PC-9 (cell line): Measurements from ENCODE around the gene SERP1.

Experiments
- EZH2 ChIP-seq: fragments of 200-600 bp; sonication (generic); IDR thresholded peaks from 2 replicates; pipeline ENCODE4 v1.8.0; 2017; ENCODE audit warnings: antibody characterized with exemption, low read depth
- TF ChIP-seq, protein P1 (sequence below): fragments of 200-600 bp; sonication (generic); conservative IDR thresholded peaks from 2 replicates; pipeline ENCODE4 v1.6.1; 2017; ENCODE audit warnings: mixed run types, antibody characterized with exemption, mild to moderate bottlenecking, moderate library complexity

DNA sequence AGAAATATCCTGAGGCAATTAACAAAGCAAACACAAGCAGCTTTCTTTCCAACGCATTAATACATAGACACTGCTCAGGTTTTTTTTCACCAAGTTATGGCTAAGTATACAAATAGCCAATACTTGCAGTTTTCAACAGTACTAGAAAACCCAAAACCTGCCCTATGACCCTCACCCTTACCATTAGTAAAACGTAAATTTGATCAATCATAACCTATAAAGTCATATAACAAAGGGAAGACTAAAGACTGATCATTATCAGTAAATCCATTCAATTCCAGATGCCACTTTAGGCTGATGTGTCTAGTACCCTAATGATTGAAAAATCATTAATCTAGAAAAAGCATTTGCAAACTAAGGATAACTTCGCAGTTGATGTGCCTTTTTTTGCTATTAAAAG, 3.2 kb downstream of the SERP1 start:
- TF ChIP-seq, protein P1, sequence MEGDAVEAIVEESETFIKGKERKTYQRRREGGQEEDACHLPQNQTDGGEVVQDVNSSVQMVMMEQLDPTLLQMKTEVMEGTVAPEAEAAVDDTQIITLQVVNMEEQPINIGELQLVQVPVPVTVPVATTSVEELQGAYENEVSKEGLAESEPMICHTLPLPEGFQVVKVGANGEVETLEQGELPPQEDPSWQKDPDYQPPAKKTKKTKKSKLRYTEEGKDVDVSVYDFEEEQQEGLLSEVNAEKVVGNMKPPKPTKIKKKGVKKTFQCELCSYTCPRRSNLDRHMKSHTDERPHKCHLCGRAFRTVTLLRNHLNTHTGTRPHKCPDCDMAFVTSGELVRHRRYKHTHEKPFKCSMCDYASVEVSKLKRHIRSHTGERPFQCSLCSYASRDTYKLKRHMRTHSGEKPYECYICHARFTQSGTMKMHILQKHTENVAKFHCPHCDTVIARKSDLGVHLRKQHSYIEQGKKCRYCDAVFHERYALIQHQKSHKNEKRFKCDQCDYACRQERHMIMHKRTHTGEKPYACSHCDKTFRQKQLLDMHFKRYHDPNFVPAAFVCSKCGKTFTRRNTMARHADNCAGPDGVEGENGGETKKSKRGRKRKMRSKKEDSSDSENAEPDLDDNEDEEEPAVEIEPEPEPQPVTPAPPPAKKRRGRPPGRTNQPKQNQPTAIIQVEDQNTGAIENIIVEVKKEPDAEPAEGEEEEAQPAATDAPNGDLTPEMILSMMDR, result no peak
- no peak for TF ChIP-seq EZH2
